GM18505 (cell line): ENCODE results near the gene MYO3A.

Experiments used
- ATAC-seq: cut with Tn5 transposase; IDR thresholded peaks from one replicate; pipeline ENCODE4 v1.9.1; 2021; ENCODE audit not compliant: unreplicated experiment
- POLR2A ChIP-seq: IDR thresholded peaks from 4 replicates; pipeline ENCODE4 v1.6.1; 2011; ENCODE audit warnings: borderline replicate concordance; ENCODE audit not compliant: insufficient read depth, insufficient read length; ENCODE audit errors: extremely low read depth

Gene MYO3A

GRCh38 chr10:26251925-26252324 is 317.9 kb downstream of the MYO3A start:
- no peak for ATAC-seq
- TF ChIP-seq POLR2A: no peak

GRCh38 chr10:26254616-26255015 is 320.6 kb downstream of the MYO3A start:
- ATAC-seq: no peak
- TF ChIP-seq POLR2A: no peak

GRCh38 chr10:26259341-26259740 is 325.3 kb downstream of the MYO3A start:
- TF ChIP-seq POLR2A: no peak
- ATAC-seq: no peak
